Prostate gland (tissue), 2 donors: ENCODE results near the gene RCL1.

Source experiments
- CTCF ChIP-seq, 4 experiments: fragments of 200-600 bp in 2 of 4; fragments of 450-650 bp in 2 of 4; sonication (generic) in 2 of 4; IDR thresholded peaks; 1 replicate in 3 of 4; 2 replicates in 1 of 4; pipeline ENCODE4 v1.5.1; 2016 to 2019; ENCODE audit warnings: antibody characterized with exemption in 4 of 4, mild to moderate bottlenecking in 2 of 4, moderate library complexity in 2 of 4
- POLR2A ChIP-seq: fragments of 450-650 bp; IDR thresholded peaks from one replicate; pipeline ENCODE4 v1.6.1; 2016; ENCODE audit warnings: antibody characterized with exemption, mild to moderate bottlenecking

- TF ChIP-seq CTCF (IDR thresholded peaks at IDR 0.05) (no peak), POLR2A (no peak)
Observed at GRCh38 chr9:4862506-4863250, 69.9 kb downstream of the RCL1 start.
